Muscle of leg (tissue), 11 donors: ENCODE measurements around the gene OPHN1. TPM values are rescaled to one million over a fixed set of nuclear protein-coding genes. Genes with fewer than 3 reads are reported as not detected.
"Not testable (repeated sequence)": the region's sequence is repeated elsewhere in the genome, so short reads cannot be mapped to it uniquely, and the experiment has no call there.

Source experiments
- DNase-seq: peaks from one replicate; pipeline ENCODE4 v3.0.0; 2013
- H3K27ac ChIP-seq: one replicate; pipeline ENCODE4 v1.5.1; 2013; ENCODE audit warnings: mild to moderate bottlenecking, low read length, control low read depth
- H3K27me3 ChIP-seq: one replicate; pipeline ENCODE4 v1.6.1; 2013; ENCODE audit warnings: low read length; ENCODE audit not compliant: control insufficient read depth, insufficient read depth
- H3K36me3 ChIP-seq: one replicate; pipeline ENCODE4 v1.6.1; 2013; ENCODE audit warnings: low read length; ENCODE audit not compliant: control insufficient read depth, insufficient read depth
- H3K4me1 ChIP-seq: one replicate; pipeline ENCODE4 v1.6.1; 2013; ENCODE audit warnings: low read length; ENCODE audit not compliant: control insufficient read depth, insufficient read depth
- H3K4me3 ChIP-seq: one replicate; pipeline ENCODE4 v1.5.1; 2013; ENCODE audit warnings: low read length, control low read depth
- H3K9me3 ChIP-seq: replicated peaks from 2 replicates; pipeline ENCODE4 v1.6.1; 2013; ENCODE audit warnings: low read depth, low read length; ENCODE audit not compliant: control insufficient read depth
- WGBS: methylation state at CpG from one replicate; pipeline ENCODE4 v1.1.5; 2013; ENCODE audit warnings: missing lambda C conversion rate; ENCODE audit not compliant: insufficient coverage; 5-methylcytosine and 5-hydroxymethylcytosine counted together
- polyA plus RNA-seq, 8 donors: library from polyadenylated mRNA; unstranded; fragments of 120-200 nt; gene quantifications; one replicate each; pipeline versions ENCODE4 v1.2.1 to v1.2.3, GENCODE V29; 2013; ENCODE audit warnings: inconsistent platforms in 1 of 8, low replicate concordance in 1 of 8; ENCODE audit not compliant: insufficient read length in 8 of 8, insufficient read depth in 1 of 8
- total RNA-seq: library from RNA; stranded (reverse); fragments of 120-200 nt; gene quantifications from one replicate; pipeline ENCODE4 v1.2.4, GENCODE V29; 2013

Gene OPHN1
- total and polyA plus RNA-seq, 9 donors = 9.2 to 15.7 (median 14.8) TPM

GRCh38 chrX:68332201-68332731, 101.0 kb downstream of the OPHN1 start:
- Histone ChIP-seq H3K27me3 (no peaks in the 10 kb centered on the region), H3K4me3 (no peak overlapping the region), H3K27ac (peak overlapping the region; percentile 75), H3K9me3 (no peaks in the 10 kb centered on the region), H3K36me3 (no peaks in the 10 kb centered on the region), H3K4me1 (peaks cover 6% of the 10 kb centered on the region)
- DNase-seq = peak; percentile 74
- 14% methylated on average over 3 of the region's 4 CpGs for WGBS

GRCh38 chrX:68326841-68327240, 106.5 kb downstream of the OPHN1 start:
- H3K27ac ChIP-seq, DNase-seq, H3K9me3 ChIP-seq, H3K4me3 ChIP-seq, H3K36me3 ChIP-seq, H3K27me3 ChIP-seq, H3K4me1 ChIP-seq: not testable (repeated sequence)
- WGBS = no CpG with 5 or more reads among the region's 30 CpGs

- no CpG with 5 or more reads among the region's 1 CpG for WGBS
- H3K27ac ChIP-seq = no peak overlapping the region
- peak; percentile 51 for DNase-seq
- H3K4me3 ChIP-seq = no peak overlapping the region
- peaks cover 2% of the 10 kb centered on the region for H3K27me3 ChIP-seq
- no peaks in the 10 kb centered on the region for H3K36me3 ChIP-seq
- no peaks in the 10 kb centered on the region for H3K9me3 ChIP-seq
- H3K4me1 ChIP-seq = no peaks in the 10 kb centered on the region
These were observed 125.5 kb downstream of the OPHN1 start for GRCh38 chrX:68307769-68308168.

GRCh38 chrX:68304602-68305001, 128.7 kb downstream of the OPHN1 start:
- Histone ChIP-seq H3K4me3 (no peak overlapping the region), H3K27ac (no peak overlapping the region), H3K4me1 (no peaks in the 10 kb centered on the region), H3K27me3 (peaks cover 4% of the 10 kb centered on the region), H3K9me3 (no peaks in the 10 kb centered on the region), H3K36me3 (no peaks in the 10 kb centered on the region)
- WGBS = no CpG with 5 or more reads among the region's 1 CpG
- DNase-seq = no peak

GRCh38 chrX:68299898-68300297, 133.4 kb downstream of the OPHN1 start:
- no peak overlapping the region for H3K27ac ChIP-seq
- no peaks in the 10 kb centered on the region for H3K9me3 ChIP-seq
- no peaks in the 10 kb centered on the region for H3K4me1 ChIP-seq
- H3K27me3 ChIP-seq = peaks cover 2% of the 10 kb centered on the region
- H3K4me3 ChIP-seq = no peak overlapping the region
- DNase-seq = no peak
- H3K36me3 ChIP-seq = no peaks in the 10 kb centered on the region
- 40% methylated on average over 1 of the region's 2 CpGs for WGBS

- no peaks in the 10 kb centered on the region for H3K36me3 ChIP-seq
- H3K4me1 ChIP-seq = no peaks in the 10 kb centered on the region
- H3K27ac ChIP-seq = no peak overlapping the region
- H3K27me3 ChIP-seq = no peaks in the 10 kb centered on the region
- H3K4me3 ChIP-seq = no peak overlapping the region
- 34% methylated on average over 3 of the region's 3 CpGs for WGBS
- DNase-seq = no peak
- no peaks in the 10 kb centered on the region for H3K9me3 ChIP-seq
These were observed 140.8 kb downstream of the OPHN1 start for GRCh38 chrX:68292471-68292870.

GRCh38 chrX:68288127-68288526, 145.2 kb downstream of the OPHN1 start:
- H3K4me3 ChIP-seq = no peak overlapping the region
- no peak for DNase-seq
- H3K27me3 ChIP-seq = no peaks in the 10 kb centered on the region
- no peaks in the 10 kb centered on the region for H3K4me1 ChIP-seq
- H3K9me3 ChIP-seq = no peaks in the 10 kb centered on the region
- no peaks in the 10 kb centered on the region for H3K36me3 ChIP-seq
- H3K27ac ChIP-seq = no peak overlapping the region

- no peaks in the 10 kb centered on the region for H3K36me3 ChIP-seq
- no peaks in the 10 kb centered on the region for H3K4me1 ChIP-seq
- WGBS = no CpG with 5 or more reads among the region's 3 CpGs
- no peak overlapping the region for H3K4me3 ChIP-seq
- H3K27ac ChIP-seq = no peak overlapping the region
- no peak for DNase-seq
- no peaks in the 10 kb centered on the region for H3K27me3 ChIP-seq
- H3K9me3 ChIP-seq = no peaks in the 10 kb centered on the region
These were observed 145.9 kb downstream of the OPHN1 start for GRCh38 chrX:68287419-68287818.

GRCh38 chrX:68286980-68287379, 146.3 kb downstream of the OPHN1 start:
- no peak for DNase-seq
- Histone ChIP-seq H3K27ac (no peak overlapping the region), H3K4me3 (no peak overlapping the region), H3K36me3 (no peaks in the 10 kb centered on the region), H3K9me3 (no peaks in the 10 kb centered on the region), H3K4me1 (no peaks in the 10 kb centered on the region), H3K27me3 (no peaks in the 10 kb centered on the region)

GRCh38 chrX:68286076-68286475, 147.2 kb downstream of the OPHN1 start:
- H3K4me1 ChIP-seq = no peaks in the 10 kb centered on the region
- no peaks in the 10 kb centered on the region for H3K9me3 ChIP-seq
- no peak overlapping the region for H3K27ac ChIP-seq
- H3K36me3 ChIP-seq = no peaks in the 10 kb centered on the region
- no peaks in the 10 kb centered on the region for H3K27me3 ChIP-seq
- DNase-seq = no peak
- no peak overlapping the region for H3K4me3 ChIP-seq

- H3K27me3 ChIP-seq = no peaks in the 10 kb centered on the region
- H3K4me3 ChIP-seq = no peak overlapping the region
- H3K36me3 ChIP-seq = no peaks in the 10 kb centered on the region
- H3K9me3 ChIP-seq = no peaks in the 10 kb centered on the region
- DNase-seq = no peak
- no peaks in the 10 kb centered on the region for H3K4me1 ChIP-seq
- WGBS = 80% methylated on average over 1 of the region's 2 CpGs
- H3K27ac ChIP-seq = no peak overlapping the region
These were observed 148.9 kb downstream of the OPHN1 start for GRCh38 chrX:68284281-68284904.
